PC-3 (cell line): ENCODE data around the gene CBL.

ENCODE experiments used
- CTCF ChIP-seq: fragments of 300-600 bp; sonication (generic); conservative IDR thresholded peaks from 2 replicates; pipeline ENCODE4 v1.5.1; 2017; ENCODE audit warnings: antibody characterized with exemption, low read depth, mild to moderate bottlenecking, low read length
- EZH2 ChIP-seq: fragments of 300-600 bp; sonication (generic); IDR thresholded peaks from one replicate; pipeline ENCODE4 v1.6.1; 2017; ENCODE audit warnings: antibody characterized with exemption, mild to moderate bottlenecking, low read length; ENCODE audit not compliant: unreplicated experiment

GRCh38 chr11:119357074-119357473 lies 150.9 kb downstream of the CBL start:
- no peak for TF ChIP-seq CTCF
- TF ChIP-seq EZH2 = no peak
